GM21529 (cell line): Measurements from ENCODE around the gene PSME4.
"Not testable (repeated sequence)": the region's sequence is repeated elsewhere in the genome, so short reads cannot be mapped to it uniquely, and the experiment has no call there.

Source experiments
- ATAC-seq: cut with Tn5 transposase; IDR thresholded peaks from one replicate; pipeline ENCODE4 v1.9.1; 2021; ENCODE audit not compliant: unreplicated experiment

Gene PSME4

GRCh38 chr2:53964257-53964952 lies 6.4 kb downstream of the PSME4 start:
- ATAC-seq, result no peak

- not testable (repeated sequence) for ATAC-seq
Observed at GRCh38 chr2:53961478-53962216, 9.1 kb downstream of the PSME4 start.

GRCh38 chr2:53960476-53960875 lies 10.3 kb downstream of the PSME4 start:
- ATAC-seq, result no peak

GRCh38 chr2:53958443-53958842 lies 12.3 kb downstream of the PSME4 start:
- no peak for ATAC-seq

GRCh38 chr2:53952519-53952918 lies 18.3 kb downstream of the PSME4 start:
- no peak for ATAC-seq

GRCh38 chr2:53949457-53949856 lies 21.3 kb downstream of the PSME4 start:
- ATAC-seq, result no peak

- no peak for ATAC-seq
Observed at GRCh38 chr2:53945538-53945937, 25.3 kb downstream of the PSME4 start.

- ATAC-seq, result no peak
Observed at GRCh38 chr2:53944542-53944941, 26.3 kb downstream of the PSME4 start.

GRCh38 chr2:53942280-53942679 lies 28.5 kb downstream of the PSME4 start:
- no peak for ATAC-seq

GRCh38 chr2:53941749-53942148 lies 29.0 kb downstream of the PSME4 start:
- ATAC-seq, result no peak

- no peak for ATAC-seq
Observed at GRCh38 chr2:53939656-53940055, 31.1 kb downstream of the PSME4 start.

GRCh38 chr2:53938904-53939303 lies 31.9 kb downstream of the PSME4 start:
- ATAC-seq, result no peak

- ATAC-seq, result no peak
Observed at GRCh38 chr2:53933329-53933728, 37.5 kb downstream of the PSME4 start.

GRCh38 chr2:53926321-53926720 lies 44.5 kb downstream of the PSME4 start:
- not testable (repeated sequence) for ATAC-seq

GRCh38 chr2:53913721-53914120 lies 57.1 kb downstream of the PSME4 start:
- peak; percentile 92 for ATAC-seq

GRCh38 chr2:53911434-53912189 lies 59.2 kb downstream of the PSME4 start:
- ATAC-seq, result no peak

- ATAC-seq, result no peak
Observed at GRCh38 chr2:53907582-53907981, 63.2 kb downstream of the PSME4 start.

- ATAC-seq, result no peak
Observed at GRCh38 chr2:53905396-53905795, 65.4 kb downstream of the PSME4 start.

GRCh38 chr2:53903011-53903410 lies 67.8 kb downstream of the PSME4 start:
- ATAC-seq, result no peak

- no peak for ATAC-seq
Observed at GRCh38 chr2:53901192-53901591, 69.6 kb downstream of the PSME4 start.

GRCh38 chr2:53896864-53897263 lies 73.9 kb downstream of the PSME4 start:
- ATAC-seq, result no peak
